Suprapubic skin (tissue), 4 donors: ENCODE results near the gene EPS8. TPM values are rescaled to one million over a fixed set of nuclear protein-coding genes. Genes with fewer than 3 reads are reported as not detected.

ENCODE experiments used
- DNase-seq, 2 donors: peaks; one replicate each; pipeline ENCODE4 v3.0.0-alpha.2; 2019; ENCODE audit warnings: low spot score in 2 of 2
- H3K27ac ChIP-seq: fragments of 200-600 bp; sonication (generic); one replicate; pipeline ENCODE4 v1.5.1; 2019
- H3K27me3 ChIP-seq: fragments of 200-600 bp; sonication (generic); one replicate; pipeline ENCODE4 v1.5.1; 2019
- H3K36me3 ChIP-seq: fragments of 200-600 bp; sonication (generic); one replicate; pipeline ENCODE4 v1.5.1; 2019
- H3K4me1 ChIP-seq: fragments of 200-600 bp; sonication (generic); one replicate; pipeline ENCODE4 v1.5.1; 2019
- H3K4me3 ChIP-seq: fragments of 200-600 bp; sonication (generic); one replicate; pipeline ENCODE4 v1.5.1; 2019; ENCODE audit warnings: mild to moderate bottlenecking
- H3K9me3 ChIP-seq: fragments of 200-600 bp; sonication (generic); one replicate; pipeline ENCODE4 v1.5.1; 2019
- CTCF ChIP-seq, 2 donors: fragments of 200-600 bp in 1 of 2; fragments of 450-650 bp in 1 of 2; sonication (generic) in 1 of 2; IDR thresholded peaks; one replicate each; pipeline ENCODE4 v1.5.1; 2016 to 2019; ENCODE audit warnings: antibody characterized with exemption in 2 of 2, mild to moderate bottlenecking in 1 of 2, moderate library complexity in 1 of 2
- EP300 ChIP-seq: sonication (generic); formaldehyde crosslinking; IDR thresholded peaks from one replicate; pipeline ENCODE4 v1.6.1; 2017; ENCODE audit warnings: antibody characterized with exemption
- POLR2A ChIP-seq, 2 donors: fragments of 450-650 bp; IDR thresholded peaks; one replicate each; pipeline ENCODE4 v1.6.1; 2017; ENCODE audit warnings: antibody characterized with exemption in 2 of 2, mild to moderate bottlenecking in 2 of 2, moderate library complexity in 2 of 2
- POLR2AphosphoS5 ChIP-seq, 3 donors: sonication (generic); formaldehyde crosslinking; IDR thresholded peaks; one replicate each; pipeline ENCODE4 v1.6.1; 2017; ENCODE audit warnings: antibody characterized with exemption in 3 of 3
- WGBS: methylation state at CpG from one replicate; pipeline ENCODE4 v1.1.5; 2018; 5-methylcytosine and 5-hydroxymethylcytosine counted together
- total RNA-seq, 4 donors: library from RNA; depleted of rRNA; stranded (reverse); fragments of >200 nt; gene quantifications; one replicate each; pipeline ENCODE4 v1.1.0, GENCODE V29; 2016

EPS8 gene
- total RNA-seq, 4 donors from 2014 or later = 15.7 to 38.8 (median 27.3) TPM

GRCh38 chr12:15632708-15633107 is 156.5 kb downstream of the EPS8 start:
- no peak for DNase-seq
- peaks cover 8% of the 10 kb centered on the region for H3K4me1 ChIP-seq
- TF ChIP-seq POLR2AphosphoS5 (IDR thresholded peaks at IDR 0.05) (no peak), CTCF (IDR thresholded peaks at IDR 0.05) (no peak), POLR2A (IDR thresholded peaks at IDR 0.05) (no peak), EP300 (no peak)
- no peaks in the 10 kb centered on the region for H3K9me3 ChIP-seq
- no peak overlapping the region for H3K4me3 ChIP-seq
- no peaks in the 10 kb centered on the region for H3K36me3 ChIP-seq
- no peak overlapping the region for H3K27ac ChIP-seq
- 86% methylated on average over 4 of the region's 4 CpGs for WGBS
- H3K27me3 ChIP-seq = no peaks in the 10 kb centered on the region

GRCh38 chr12:15631007-15631715 is 158.0 kb downstream of the EPS8 start:
- TF ChIP-seq POLR2A (IDR thresholded peaks at IDR 0.05) = no peak
- no peak for TF ChIP-seq EP300
- Histone ChIP-seq H3K9me3 (no peaks in the 10 kb centered on the region), H3K4me3 (no peak overlapping the region), H3K36me3 (no peaks in the 10 kb centered on the region), H3K27me3 (no peaks in the 10 kb centered on the region), H3K4me1 (peaks cover 9% of the 10 kb centered on the region), H3K27ac (peak overlapping the region; percentile 46)
- no peak for DNase-seq
- WGBS = 82% methylated on average over 6 of the region's 6 CpGs

GRCh38 chr12:15629761-15630160 is 159.4 kb downstream of the EPS8 start:
- 62% methylated on average over 3 of the region's 3 CpGs for WGBS
- H3K4me1 ChIP-seq = peaks cover 9% of the 10 kb centered on the region
- no peak overlapping the region for H3K4me3 ChIP-seq
- peak overlapping the region; percentile 80 for H3K27ac ChIP-seq
- H3K27me3 ChIP-seq = no peaks in the 10 kb centered on the region
- no peak for TF ChIP-seq POLR2AphosphoS5 (IDR thresholded peaks at IDR 0.05)
- no peak for TF ChIP-seq EP300
- TF ChIP-seq POLR2A (IDR thresholded peaks at IDR 0.05) = no peak
- TF ChIP-seq CTCF (IDR thresholded peaks at IDR 0.05) = no peak
- no peaks in the 10 kb centered on the region for H3K9me3 ChIP-seq
- no peak for DNase-seq
- no peaks in the 10 kb centered on the region for H3K36me3 ChIP-seq

GRCh38 chr12:15629108-15629507 is 160.1 kb downstream of the EPS8 start:
- Histone ChIP-seq H3K4me1 (peaks cover 9% of the 10 kb centered on the region), H3K36me3 (peaks cover 3% of the 10 kb centered on the region), H3K27me3 (no peaks in the 10 kb centered on the region), H3K4me3 (no peak overlapping the region), H3K27ac (peak overlapping the region; percentile 80), H3K9me3 (no peaks in the 10 kb centered on the region)
- peak; percentile 67 for TF ChIP-seq EP300
- no peak for TF ChIP-seq CTCF (IDR thresholded peaks at IDR 0.05)
- TF ChIP-seq POLR2AphosphoS5 (IDR thresholded peaks at IDR 0.05) = peak in 2 of 3 donors; percentile 73 to 74
- no peak for TF ChIP-seq POLR2A (IDR thresholded peaks at IDR 0.05)
- 35% methylated on average over 5 of the region's 5 CpGs for WGBS
- peak in 1 of 2 donors; percentile 72 for DNase-seq

- Histone ChIP-seq H3K4me1 (peaks cover 9% of the 10 kb centered on the region), H3K9me3 (no peaks in the 10 kb centered on the region), H3K4me3 (no peak overlapping the region), H3K36me3 (peaks cover 6% of the 10 kb centered on the region), H3K27ac (peak overlapping the region; percentile 80), H3K27me3 (no peaks in the 10 kb centered on the region)
- DNase-seq = no peak
- no peak for TF ChIP-seq POLR2AphosphoS5 (IDR thresholded peaks at IDR 0.05)
- TF ChIP-seq POLR2A (IDR thresholded peaks at IDR 0.05) = no peak
- TF ChIP-seq EP300 = no peak
- TF ChIP-seq CTCF (IDR thresholded peaks at IDR 0.05) = no peak
- WGBS = 43% methylated on average over 4 of the region's 4 CpGs
Observed at GRCh38 chr12:15627995-15628945, 160.9 kb downstream of the EPS8 start.
